Measurements from ENCODE around the gene RLN3.

DNA sequence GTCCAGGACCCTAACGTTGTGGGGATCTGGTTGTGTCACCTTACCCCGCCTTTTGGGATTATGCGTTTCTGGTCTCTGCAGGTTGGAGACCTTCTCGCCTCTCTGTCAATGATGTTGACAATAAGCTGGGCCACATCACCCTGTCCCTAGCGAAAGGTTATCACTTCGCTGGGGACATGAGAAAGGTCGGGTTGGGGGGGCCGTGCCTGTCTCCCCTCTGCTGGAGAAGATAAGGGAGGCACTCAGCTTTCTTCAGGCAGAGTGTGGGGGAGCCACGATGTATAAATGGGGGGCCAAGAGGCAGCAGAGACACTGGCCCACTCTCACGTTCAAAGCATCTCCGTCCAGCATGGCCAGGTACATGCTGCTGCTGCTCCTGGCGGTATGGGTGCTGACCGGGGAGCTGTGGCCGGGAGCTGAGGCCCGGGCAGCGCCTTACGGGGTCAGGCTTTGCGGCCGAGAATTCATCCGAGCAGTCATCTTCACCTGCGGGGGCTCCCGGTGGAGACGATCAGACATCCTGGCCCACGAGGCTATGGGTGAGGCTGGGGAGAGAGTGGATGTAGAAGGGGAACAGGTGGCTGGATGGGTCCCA is at the start of gene RLN3:
- TF ChIP-seq, protein P1, sequence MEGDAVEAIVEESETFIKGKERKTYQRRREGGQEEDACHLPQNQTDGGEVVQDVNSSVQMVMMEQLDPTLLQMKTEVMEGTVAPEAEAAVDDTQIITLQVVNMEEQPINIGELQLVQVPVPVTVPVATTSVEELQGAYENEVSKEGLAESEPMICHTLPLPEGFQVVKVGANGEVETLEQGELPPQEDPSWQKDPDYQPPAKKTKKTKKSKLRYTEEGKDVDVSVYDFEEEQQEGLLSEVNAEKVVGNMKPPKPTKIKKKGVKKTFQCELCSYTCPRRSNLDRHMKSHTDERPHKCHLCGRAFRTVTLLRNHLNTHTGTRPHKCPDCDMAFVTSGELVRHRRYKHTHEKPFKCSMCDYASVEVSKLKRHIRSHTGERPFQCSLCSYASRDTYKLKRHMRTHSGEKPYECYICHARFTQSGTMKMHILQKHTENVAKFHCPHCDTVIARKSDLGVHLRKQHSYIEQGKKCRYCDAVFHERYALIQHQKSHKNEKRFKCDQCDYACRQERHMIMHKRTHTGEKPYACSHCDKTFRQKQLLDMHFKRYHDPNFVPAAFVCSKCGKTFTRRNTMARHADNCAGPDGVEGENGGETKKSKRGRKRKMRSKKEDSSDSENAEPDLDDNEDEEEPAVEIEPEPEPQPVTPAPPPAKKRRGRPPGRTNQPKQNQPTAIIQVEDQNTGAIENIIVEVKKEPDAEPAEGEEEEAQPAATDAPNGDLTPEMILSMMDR (IDR thresholded peaks at IDR 0.05 in 2 of 3, conservative IDR thresholded peaks at IDR 0.05 in 1 of 3; ENCODE audit: control insufficient read depth in 2 of 3, extremely low read depth in 1 of 3, insufficient read depth in 1 of 3, low read depth in 3 of 3, low read length in 3 of 3) = no peak
- no peak for TF ChIP-seq EP300 (IDR thresholded peaks at IDR 0.05; ENCODE audit: borderline replicate concordance in 1 of 2, control insufficient read depth in 1 of 2, low read depth in 2 of 2, low read length in 2 of 2)
